Right atrium auricular region (tissue), 2 donors: ENCODE data around the gene SRSF6. TPM values are rescaled to one million over a fixed set of nuclear protein-coding genes. Genes with fewer than 3 reads are reported as not detected.
"Not testable (repeated sequence)": the region's sequence is repeated elsewhere in the genome, so short reads cannot be mapped to it uniquely, and the experiment has no call there.

Experiments
- DNase-seq: peaks from one replicate; pipeline ENCODE4 v3.0.0-alpha.2; 2019; ENCODE audit warnings: low spot score
- H3K27ac ChIP-seq, 2 donors: fragments of 200-600 bp; sonication (generic); 1 replicate in 1 of 2; 2 replicates in 1 of 2; pipeline ENCODE4 v1.5.1; 2016 to 2019
- H3K27me3 ChIP-seq, 2 donors: fragments of 200-600 bp; sonication (generic); one replicate each; pipeline versions ENCODE4 v1.5.1 to v1.6.0; 2017 to 2019
- H3K36me3 ChIP-seq: fragments of 200-600 bp; sonication (generic); one replicate; pipeline ENCODE4 v1.5.1; 2016
- H3K4me1 ChIP-seq, 2 donors: fragments of 200-600 bp; sonication (generic); one replicate each; pipeline versions ENCODE4 v1.5.1 to v1.6.0; 2017 to 2019
- H3K4me3 ChIP-seq, 2 donors: fragments of 200-600 bp; sonication (generic); 1 replicate in 1 of 2; 2 replicates in 1 of 2; pipeline ENCODE4 v1.5.1; 2017 to 2019; ENCODE audit warnings: mild to moderate bottlenecking in 1 of 2, moderate library complexity in 1 of 2
- H3K9me3 ChIP-seq, 2 donors: fragments of 200-600 bp; sonication (generic); one replicate each; pipeline ENCODE4 v1.5.1; 2019
- total RNA-seq, 2 donors: library from RNA; depleted of rRNA; stranded (reverse); fragments of >200 nt; gene quantifications; one replicate each; pipeline ENCODE4 v1.1.0, GENCODE V29; 2016
- TF ChIP-seq, protein P1 (sequence below), 2 donors: fragments of 200-600 bp; sonication (generic); IDR thresholded peaks; one replicate each; pipeline ENCODE4 v1.5.1; 2019; ENCODE audit warnings: antibody characterized with exemption in 2 of 2

SRSF6 gene
- total RNA-seq, 2 donors from 2014 or later: 29.4 to 30.5 TPM

DNA sequence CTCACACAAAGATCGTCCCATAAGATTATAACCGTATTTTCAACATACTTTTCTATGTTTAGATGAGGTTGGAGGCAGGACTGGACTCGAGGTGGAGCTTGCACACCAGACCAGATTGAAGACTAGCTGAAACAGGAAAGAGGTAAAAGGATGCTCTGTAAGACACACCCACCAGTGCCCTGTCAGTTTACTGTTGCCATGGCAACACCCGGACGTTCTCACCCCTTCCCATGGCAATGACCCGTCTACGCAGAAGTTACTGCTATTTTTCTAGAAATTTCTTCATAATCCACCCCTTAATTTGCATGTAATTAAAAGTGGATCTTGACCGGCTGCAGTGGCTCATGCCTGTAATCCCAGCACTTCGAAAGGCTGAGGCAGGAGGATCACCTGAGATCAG lies 13.6 kb upstream of the SRSF6 start:
- Histone ChIP-seq H3K4me1 (no peaks in the 10 kb centered on the region), H3K27ac (no peak overlapping the region), H3K27me3 (no peaks in the 10 kb centered on the region), H3K4me3 (no peak overlapping the region), H3K36me3 (no peaks in the 10 kb centered on the region), H3K9me3 (no peaks in the 10 kb centered on the region)
- no peak for DNase-seq
- TF ChIP-seq, protein P1, sequence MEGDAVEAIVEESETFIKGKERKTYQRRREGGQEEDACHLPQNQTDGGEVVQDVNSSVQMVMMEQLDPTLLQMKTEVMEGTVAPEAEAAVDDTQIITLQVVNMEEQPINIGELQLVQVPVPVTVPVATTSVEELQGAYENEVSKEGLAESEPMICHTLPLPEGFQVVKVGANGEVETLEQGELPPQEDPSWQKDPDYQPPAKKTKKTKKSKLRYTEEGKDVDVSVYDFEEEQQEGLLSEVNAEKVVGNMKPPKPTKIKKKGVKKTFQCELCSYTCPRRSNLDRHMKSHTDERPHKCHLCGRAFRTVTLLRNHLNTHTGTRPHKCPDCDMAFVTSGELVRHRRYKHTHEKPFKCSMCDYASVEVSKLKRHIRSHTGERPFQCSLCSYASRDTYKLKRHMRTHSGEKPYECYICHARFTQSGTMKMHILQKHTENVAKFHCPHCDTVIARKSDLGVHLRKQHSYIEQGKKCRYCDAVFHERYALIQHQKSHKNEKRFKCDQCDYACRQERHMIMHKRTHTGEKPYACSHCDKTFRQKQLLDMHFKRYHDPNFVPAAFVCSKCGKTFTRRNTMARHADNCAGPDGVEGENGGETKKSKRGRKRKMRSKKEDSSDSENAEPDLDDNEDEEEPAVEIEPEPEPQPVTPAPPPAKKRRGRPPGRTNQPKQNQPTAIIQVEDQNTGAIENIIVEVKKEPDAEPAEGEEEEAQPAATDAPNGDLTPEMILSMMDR (IDR thresholded peaks at IDR 0.05): no peak

DNA sequence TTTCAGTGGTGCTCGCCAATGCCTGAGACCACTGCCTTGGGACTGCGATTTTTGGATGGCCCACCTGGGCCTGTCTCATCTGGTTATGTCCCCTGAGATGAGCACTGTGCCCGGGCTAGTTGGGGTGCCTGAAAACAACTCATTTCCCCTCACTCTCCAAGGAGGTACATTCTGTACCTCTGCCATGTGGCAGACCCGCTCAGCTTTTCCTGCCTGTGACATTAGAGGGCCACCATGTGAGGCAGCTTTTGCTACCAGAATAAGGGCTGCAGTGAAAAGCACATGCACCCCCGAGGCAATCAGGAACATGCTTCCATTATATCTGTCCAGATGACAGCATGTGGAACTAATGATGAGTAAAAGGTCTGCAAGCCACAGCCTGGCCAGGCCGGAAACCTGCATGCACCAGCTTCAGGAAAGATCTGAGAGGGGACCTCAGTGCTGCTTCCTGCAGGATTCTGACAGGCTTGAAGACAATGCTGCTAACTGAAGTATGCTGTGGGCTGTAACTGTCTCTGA lies 11.3 kb upstream of the SRSF6 start:
- H3K27me3 ChIP-seq: no peaks in the 10 kb centered on the region
- H3K36me3 ChIP-seq: no peaks in the 10 kb centered on the region
- H3K27ac ChIP-seq: no peak overlapping the region
- no peaks in the 10 kb centered on the region for H3K9me3 ChIP-seq
- TF ChIP-seq, protein P1 (IDR thresholded peaks at IDR 0.05): no peak
- no peaks in the 10 kb centered on the region for H3K4me1 ChIP-seq
- H3K4me3 ChIP-seq: no peak overlapping the region
- no peak for DNase-seq

DNA sequence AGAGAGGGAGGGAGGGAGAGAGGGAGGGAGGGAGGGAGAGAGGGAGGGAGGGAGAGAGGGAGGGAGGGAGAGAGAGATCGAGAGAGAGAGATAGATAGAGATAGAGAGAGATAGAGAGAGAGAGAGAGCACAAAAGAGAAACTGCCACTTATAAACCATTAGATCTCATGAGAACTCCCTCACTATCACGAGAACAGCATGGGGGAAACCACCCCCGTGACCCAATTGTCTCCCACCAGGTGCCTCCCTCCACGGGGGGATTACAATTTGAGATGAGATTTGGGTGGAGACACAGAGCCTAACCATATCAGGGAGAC lies 9.3 kb upstream of the SRSF6 start:
- H3K27ac ChIP-seq, H3K36me3 ChIP-seq, H3K4me3 ChIP-seq, H3K27me3 ChIP-seq, H3K9me3 ChIP-seq, DNase-seq, H3K4me1 ChIP-seq: not testable (repeated sequence)

DNA sequence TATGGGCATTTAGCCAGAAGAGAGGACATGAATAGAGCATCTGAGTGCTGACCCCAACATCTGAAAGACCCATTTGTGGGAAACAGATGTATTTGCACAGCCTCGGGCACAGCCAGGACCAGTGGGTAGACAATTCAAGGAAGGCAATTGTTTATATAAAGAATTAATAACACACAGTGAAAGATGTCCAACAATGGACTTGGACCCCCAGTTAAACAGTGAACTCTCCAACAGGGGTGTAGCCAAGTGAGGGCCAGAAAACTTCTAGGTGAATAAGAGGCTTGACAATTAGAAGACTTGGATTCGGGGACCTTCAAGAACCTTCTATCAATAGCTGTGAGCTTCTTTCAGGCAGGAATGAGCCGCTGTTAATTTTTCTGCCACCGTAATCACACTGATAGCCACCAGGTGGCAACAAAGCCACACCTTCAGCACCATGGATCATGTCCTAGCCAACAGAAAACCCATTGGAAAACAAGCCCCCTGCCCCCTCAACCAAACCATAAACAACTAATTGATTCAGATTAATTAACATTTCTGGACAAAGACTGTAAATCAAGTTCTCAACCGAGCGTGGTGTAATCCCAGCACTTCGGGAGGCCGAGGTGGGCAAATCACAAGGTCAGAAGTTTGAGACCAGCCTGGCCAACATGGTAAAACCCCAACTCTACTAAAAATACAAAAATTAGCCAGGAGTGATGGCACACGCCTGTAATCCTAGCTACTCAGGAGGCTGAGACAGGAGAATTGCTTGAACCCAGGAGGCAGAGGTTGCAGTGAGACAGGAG lies 8.8 kb upstream of the SRSF6 start:
- Histone ChIP-seq H3K36me3 (no peaks in the 10 kb centered on the region), H3K4me1 (no peaks in the 10 kb centered on the region), H3K27me3 (no peaks in the 10 kb centered on the region), H3K4me3 (no peak overlapping the region), H3K9me3 (no peaks in the 10 kb centered on the region), H3K27ac (no peak overlapping the region)
- DNase-seq: no peak
- TF ChIP-seq, protein P1 (IDR thresholded peaks at IDR 0.05): peak; percentile 48 to 69

DNA sequence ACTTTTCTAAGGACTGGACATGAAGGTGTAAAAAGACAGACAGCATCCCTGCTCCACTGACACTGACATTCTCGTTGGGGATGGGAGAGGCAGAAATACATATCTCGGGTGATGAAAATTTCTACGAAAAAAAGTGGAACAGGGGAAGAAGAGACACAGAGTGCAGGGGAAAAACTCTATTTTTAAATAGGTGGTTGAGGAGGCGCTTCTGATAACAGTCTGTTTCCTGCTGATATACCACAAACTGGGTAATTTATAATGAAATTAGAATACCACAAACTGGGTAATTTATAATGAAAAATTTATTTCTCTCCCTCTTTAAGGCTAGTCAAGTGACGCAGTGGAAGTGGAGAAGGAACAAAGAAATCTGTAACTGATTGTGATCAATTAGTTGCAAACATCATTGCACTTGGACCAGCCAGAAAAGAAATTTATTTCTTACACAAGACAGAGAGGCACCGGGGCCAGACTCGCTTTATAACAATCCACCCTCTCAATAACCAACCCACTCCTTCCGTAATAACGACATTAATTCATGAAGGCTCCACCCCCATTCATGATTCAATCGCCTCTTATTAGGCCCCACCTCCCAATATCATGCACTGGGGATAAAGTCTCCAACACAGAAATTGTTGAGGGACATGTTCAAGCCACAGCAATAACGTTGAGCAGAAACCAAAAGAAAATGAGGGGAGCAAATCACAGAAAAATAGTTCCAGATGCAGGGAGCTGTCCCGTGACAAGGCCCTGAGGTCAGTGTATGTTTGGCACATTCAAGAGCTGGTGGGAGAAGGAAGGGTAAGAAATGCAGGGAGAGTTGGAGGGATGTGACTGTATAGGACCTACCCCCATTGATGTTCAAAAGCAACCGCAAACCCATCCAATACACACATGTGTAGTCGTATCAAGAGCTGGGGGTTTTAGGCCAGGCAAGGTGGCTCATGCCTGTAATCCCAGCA lies 6.6 kb upstream of the SRSF6 start:
- no peak for DNase-seq
- Histone ChIP-seq H3K27me3 (no peaks in the 10 kb centered on the region), H3K4me1 (peaks cover 0 to under 1% of the 10 kb centered on the region in 2 donors)

More for the DNA sequence above, 6.6 kb upstream of the SRSF6 start:
- Histone ChIP-seq H3K4me3 (no peak overlapping the region), H3K36me3 (no peaks in the 10 kb centered on the region), H3K27ac (no peak overlapping the region), H3K9me3 (no peaks in the 10 kb centered on the region)
- TF ChIP-seq, protein P1 (IDR thresholded peaks at IDR 0.05): no peak
